HL-60 (cell line): ENCODE measurements around the gene CSAD.

Experiments used
- DNase-seq, 2 experiments: peaks; one replicate each; pipeline ENCODE4 v3.0.0-alpha.2; 2010 to 2020; ENCODE audit warnings: low read depth in 1 of 2, low spot score in 1 of 2
- H3K27ac ChIP-seq: fragments of 250-450 bp; sonication (Bioruptor Pico); replicated peaks from 2 replicates; pipeline ENCODE4 v1.5.1; 2020; ENCODE audit warnings: mild to moderate bottlenecking, moderate library complexity
- H3K27me3 ChIP-seq: fragments of 250-450 bp; sonication (Bioruptor Pico); 2 replicates; pipeline ENCODE4 v1.5.1; 2021; ENCODE audit warnings: mild to moderate bottlenecking, moderate library complexity; ENCODE audit not compliant: insufficient read depth, poor library complexity, severe bottlenecking
- H3K4me3 ChIP-seq: replicated peaks from 2 replicates; pipeline ENCODE4 v1.5.1; 2011; ENCODE audit warnings: mild to moderate bottlenecking, control low read depth, low read length; ENCODE audit not compliant: insufficient read depth
- CTCF ChIP-seq: IDR thresholded peaks from one replicate; pipeline ENCODE4 v1.5.1; 2011; ENCODE audit warnings: low read length, control low read depth, inconsistent platforms; ENCODE audit not compliant: insufficient read depth
- GABPA ChIP-seq: IDR thresholded peaks from 2 replicates; pipeline ENCODE4 v1.6.1; 2012; ENCODE audit warnings: low read depth
- POLR2AphosphoS5 ChIP-seq: IDR thresholded peaks from 2 replicates; pipeline ENCODE4 v1.6.1; 2012; ENCODE audit warnings: low read depth
- SPI1 ChIP-seq: IDR thresholded peaks from 2 replicates; pipeline ENCODE4 v1.6.1; 2012; ENCODE audit warnings: low read depth, mild to moderate bottlenecking, borderline replicate concordance
- TF ChIP-seq, protein P1 (sequence below): IDR thresholded peaks from 2 replicates; pipeline ENCODE4 v1.6.1; 2012; ENCODE audit warnings: low read depth; ENCODE audit not compliant: insufficient replicate concordance

The CSAD gene

DNA sequence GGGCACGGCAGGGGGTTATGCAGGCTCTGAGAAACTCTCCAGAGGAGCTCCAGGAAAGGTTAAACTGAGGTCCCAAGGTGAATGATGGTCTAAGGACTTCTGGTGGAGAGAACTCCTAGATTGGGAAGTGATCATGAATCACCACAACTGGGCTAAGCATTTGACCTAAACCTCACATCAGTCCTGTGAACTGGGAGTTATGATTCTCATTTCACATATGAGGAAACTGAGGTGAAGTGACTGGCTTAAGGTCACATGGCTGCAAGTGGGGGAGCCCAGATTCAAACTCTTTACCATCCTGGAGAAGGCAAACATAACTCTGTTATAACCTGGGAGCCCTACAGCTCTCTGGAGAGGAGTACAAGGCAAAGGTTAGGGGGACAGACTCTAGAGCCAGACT is 47.1 kb upstream of the CSAD start:
- no peak for TF ChIP-seq POLR2AphosphoS5
- no peak for TF ChIP-seq GABPA
- no peak for TF ChIP-seq SPI1
- TF ChIP-seq, protein P1, sequence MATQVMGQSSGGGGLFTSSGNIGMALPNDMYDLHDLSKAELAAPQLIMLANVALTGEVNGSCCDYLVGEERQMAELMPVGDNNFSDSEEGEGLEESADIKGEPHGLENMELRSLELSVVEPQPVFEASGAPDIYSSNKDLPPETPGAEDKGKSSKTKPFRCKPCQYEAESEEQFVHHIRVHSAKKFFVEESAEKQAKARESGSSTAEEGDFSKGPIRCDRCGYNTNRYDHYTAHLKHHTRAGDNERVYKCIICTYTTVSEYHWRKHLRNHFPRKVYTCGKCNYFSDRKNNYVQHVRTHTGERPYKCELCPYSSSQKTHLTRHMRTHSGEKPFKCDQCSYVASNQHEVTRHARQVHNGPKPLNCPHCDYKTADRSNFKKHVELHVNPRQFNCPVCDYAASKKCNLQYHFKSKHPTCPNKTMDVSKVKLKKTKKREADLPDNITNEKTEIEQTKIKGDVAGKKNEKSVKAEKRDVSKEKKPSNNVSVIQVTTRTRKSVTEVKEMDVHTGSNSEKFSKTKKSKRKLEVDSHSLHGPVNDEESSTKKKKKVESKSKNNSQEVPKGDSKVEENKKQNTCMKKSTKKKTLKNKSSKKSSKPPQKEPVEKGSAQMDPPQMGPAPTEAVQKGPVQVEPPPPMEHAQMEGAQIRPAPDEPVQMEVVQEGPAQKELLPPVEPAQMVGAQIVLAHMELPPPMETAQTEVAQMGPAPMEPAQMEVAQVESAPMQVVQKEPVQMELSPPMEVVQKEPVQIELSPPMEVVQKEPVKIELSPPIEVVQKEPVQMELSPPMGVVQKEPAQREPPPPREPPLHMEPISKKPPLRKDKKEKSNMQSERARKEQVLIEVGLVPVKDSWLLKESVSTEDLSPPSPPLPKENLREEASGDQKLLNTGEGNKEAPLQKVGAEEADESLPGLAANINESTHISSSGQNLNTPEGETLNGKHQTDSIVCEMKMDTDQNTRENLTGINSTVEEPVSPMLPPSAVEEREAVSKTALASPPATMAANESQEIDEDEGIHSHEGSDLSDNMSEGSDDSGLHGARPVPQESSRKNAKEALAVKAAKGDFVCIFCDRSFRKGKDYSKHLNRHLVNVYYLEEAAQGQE: no peak
- no peak for TF ChIP-seq CTCF
- Histone ChIP-seq H3K27me3 (peaks cover 12% of the 10 kb centered on the region), H3K27ac (no peak overlapping the region), H3K4me3 (no peak overlapping the region)
- DNase-seq: no peak

DNA sequence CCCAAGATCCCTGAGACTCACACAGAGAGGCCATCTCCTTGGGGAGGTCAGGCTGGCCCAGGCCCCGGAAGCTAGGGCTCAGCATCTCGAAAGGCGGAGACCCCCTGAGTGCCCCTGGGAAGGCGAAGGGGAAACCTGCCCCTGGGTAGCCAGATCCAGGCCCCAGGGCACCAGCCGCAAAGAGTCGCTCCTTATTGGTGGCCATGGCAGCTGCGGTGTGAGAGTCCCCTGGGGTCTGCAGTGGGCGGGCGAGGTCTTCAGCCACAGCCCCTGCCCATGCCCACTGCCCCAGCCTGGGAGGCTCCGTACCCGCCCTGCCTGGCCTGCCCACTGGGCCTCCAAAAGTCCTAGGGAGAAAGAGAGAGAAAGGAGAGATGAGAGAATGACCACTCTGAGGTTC is 46.6 kb upstream of the CSAD start:
- DNase-seq: no peak
- Histone ChIP-seq H3K27ac (no peak overlapping the region), H3K27me3 (peaks cover 8% of the 10 kb centered on the region)

GRCh38 chr12:53226815-53227214 is 46.1 kb upstream of the CSAD start:
- TF ChIP-seq GABPA (no peak), POLR2AphosphoS5 (no peak), SPI1 (no peak), CTCF (no peak)
- TF ChIP-seq, protein P1: no peak
- no peak overlapping the region for H3K4me3 ChIP-seq
- no peak for DNase-seq
- no peak overlapping the region for H3K27ac ChIP-seq
- peaks cover 7% of the 10 kb centered on the region for H3K27me3 ChIP-seq

More for the DNA sequence above, 46.6 kb upstream of the CSAD start:
- no peak for TF ChIP-seq SPI1
- TF ChIP-seq CTCF: no peak
- TF ChIP-seq POLR2AphosphoS5: no peak
- TF ChIP-seq, protein P1: no peak
- no peak for TF ChIP-seq GABPA
- no peak overlapping the region for H3K4me3 ChIP-seq
